Non-pigmented ciliary epithelial cell (primary cell): ENCODE data around the gene LIMD2.

Source experiments
- DNase-seq: peaks from one replicate; pipeline ENCODE4 v3.0.0-alpha.2; 2010; ENCODE audit warnings: low read depth

Gene LIMD2

GRCh38 chr17:63701456-63701820 is 1.5 kb upstream of the LIMD2 start:
- no peak for DNase-seq

- no peak for DNase-seq
Measured at GRCh38 chr17:63700528-63701455, 867 bp upstream of the LIMD2 start.

- no peak for DNase-seq
Measured at GRCh38 chr17:63698886-63699637, 863 bp downstream of the LIMD2 start.

- no peak for DNase-seq
Measured at GRCh38 chr17:63698381-63698885, 1.5 kb downstream of the LIMD2 start.

GRCh38 chr17:63697341-63698286 is 2.3 kb downstream of the LIMD2 start:
- no peak for DNase-seq

- no peak for DNase-seq
Measured at GRCh38 chr17:63696381-63696961, 3.5 kb downstream of the LIMD2 start.

GRCh38 chr17:63695889-63696288 is 4.0 kb downstream of the LIMD2 start:
- DNase-seq: no peak

- no peak for DNase-seq
Measured at GRCh38 chr17:63694950-63695773, 4.8 kb downstream of the LIMD2 start.

GRCh38 chr17:63694229-63694949 is 5.5 kb downstream of the LIMD2 start:
- DNase-seq: no peak

GRCh38 chr17:63693411-63694113 is 6.4 kb downstream of the LIMD2 start:
- no peak for DNase-seq

GRCh38 chr17:63692195-63692816 is 7.6 kb downstream of the LIMD2 start:
- DNase-seq: no peak

- DNase-seq: no peak
Measured at GRCh38 chr17:63689479-63689878, 10.4 kb downstream of the LIMD2 start.

GRCh38 chr17:63688396-63689020 is 11.4 kb downstream of the LIMD2 start:
- DNase-seq: no peak

- DNase-seq: no peak
Measured at GRCh38 chr17:63686138-63686685, 13.7 kb downstream of the LIMD2 start.

- no peak for DNase-seq
Measured at GRCh38 chr17:63685578-63685977, 14.3 kb downstream of the LIMD2 start.

GRCh38 chr17:63685041-63685440 is 14.9 kb downstream of the LIMD2 start:
- DNase-seq: no peak

GRCh38 chr17:63682981-63683380 is 16.9 kb downstream of the LIMD2 start:
- DNase-seq: no peak

GRCh38 chr17:63682441-63682840 is 17.5 kb downstream of the LIMD2 start:
- no peak for DNase-seq
